B cell (primary cell): ENCODE measurements around the gene TNRC6C. TPM values are rescaled to one million over a fixed set of nuclear protein-coding genes. Genes with fewer than 3 reads are reported as not detected.

Source experiments
- ATAC-seq: fragments of 200-7000 bp; cut with Tn5 transposase; one replicate; pipeline ENCODE4 v1.10.0; 2021; ENCODE audit warnings: low read depth, mild to moderate bottlenecking, moderate number of reproducible peaks, moderate library complexity
- CTCF ChIA-PET: fragments of 350-600 bp; sonication (Branson Sonifier 250); formaldehyde crosslinking; loops from one replicate; lab custom pipeline; 2021; ENCODE audit warnings: antibody characterized with exemption, inconsistent platforms; lab: Charles Lee
- POLR2A ChIA-PET: fragments of 350-600 bp; sonication (Branson Sonifier 250); formaldehyde crosslinking; loops from one replicate; lab custom pipeline; 2021; ENCODE audit warnings: antibody characterized with exemption; lab: Charles Lee
- DNase-seq: peaks from one replicate; pipeline ENCODE4 v3.0.0; 2013
- H2AFZ ChIP-seq: 2 replicates; pipeline ENCODE4 v1.6.1; 2012; ENCODE audit warnings: mild to moderate bottlenecking, low read depth, low read length; ENCODE audit not compliant: insufficient read depth, poor library complexity, severe bottlenecking
- H3K27ac ChIP-seq, 2 donors: 1 replicate in 1 of 2; 2 replicates in 1 of 2; pipeline ENCODE4 v1.5.1; 2012 to 2013; ENCODE audit warnings: low read length in 2 of 2, mild to moderate bottlenecking in 2 of 2, moderate library complexity in 1 of 2
- H3K27me3 ChIP-seq, 4 experiments: fragments of 200-600 bp in 1 of 4; sonication (generic) in 1 of 4; replicated peaks in 1 of 4; 1 replicate in 2 of 4; 2 replicates in 2 of 4; pipeline versions ENCODE4 v1.6.1 to v1.7.0; 2013 to 2016; ENCODE audit warnings: low read length in 3 of 4, mild to moderate bottlenecking in 2 of 4, mixed read lengths in 1 of 4, moderate library complexity in 1 of 4; ENCODE audit not compliant: insufficient read depth in 4 of 4, control insufficient read depth in 3 of 4; ENCODE audit errors: control extremely low read depth in 1 of 4
- H3K36me3 ChIP-seq, 2 experiments: replicated peaks in 1 of 2; 1 replicate in 1 of 2; 2 replicates in 1 of 2; pipeline versions ENCODE4 v1.6.1 to v1.7.1; 2013; ENCODE audit warnings: low read length in 1 of 2; ENCODE audit not compliant: insufficient read depth in 2 of 2, control insufficient read depth in 1 of 2; ENCODE audit errors: control extremely low read depth in 1 of 2, extremely low read depth in 1 of 2
- H3K4me1 ChIP-seq, 2 donors: fragments of 200-600 bp in 1 of 2; sonication (generic) in 1 of 2; 1 replicate in 1 of 2; 2 replicates in 1 of 2; pipeline versions ENCODE4 v1.5.1 to v1.6.1; 2013 to 2017; ENCODE audit warnings: low read length in 2 of 2; ENCODE audit not compliant: control insufficient read depth in 2 of 2, insufficient read depth in 2 of 2
- H3K4me2 ChIP-seq: replicated peaks from 2 replicates; pipeline ENCODE3; 2012; ENCODE audit warnings: mild to moderate bottlenecking, low read depth, low read length; ENCODE audit not compliant: poor library complexity, severe bottlenecking
- H3K4me3 ChIP-seq, 5 experiments: fragments of 200-600 bp in 1 of 5; sonication (generic) in 1 of 5; 1 replicate in 3 of 5; 2 replicates in 2 of 5; pipeline versions ENCODE4 v1.5.1 to v1.7.0; 2011 to 2016; ENCODE audit warnings: low read length in 4 of 5, mild to moderate bottlenecking in 4 of 5, low read depth in 2 of 5, control low read depth in 1 of 5, moderate library complexity in 1 of 5; ENCODE audit not compliant: insufficient read depth in 1 of 5; ENCODE audit errors: control extremely low read depth in 1 of 5, extremely low read depth in 1 of 5
- H3K79me2 ChIP-seq: fragments of 200-600 bp; sonication (generic); one replicate; pipeline ENCODE4 v1.6.0; 2016; ENCODE audit warnings: low read length; ENCODE audit not compliant: control insufficient read depth, insufficient read depth
- H3K9ac ChIP-seq: fragments of 200-600 bp; sonication (generic); 2 replicates; pipeline ENCODE4 v1.6.1; 2017; ENCODE audit warnings: mild to moderate bottlenecking, low read length, moderate library complexity
- H3K9me3 ChIP-seq, 3 donors: one replicate each; pipeline versions ENCODE4 v1.6.1 to v1.7.1; 2013; ENCODE audit warnings: low read length in 2 of 3; ENCODE audit not compliant: control insufficient read depth in 2 of 3, insufficient read depth in 1 of 3; ENCODE audit errors: control extremely low read depth in 1 of 3
- H4K20me1 ChIP-seq: 2 replicates; pipeline ENCODE4 v1.6.0; 2012; ENCODE audit warnings: mild to moderate bottlenecking, low read length; ENCODE audit not compliant: insufficient read depth, control insufficient read depth, poor library complexity, severe bottlenecking
- H3K27ac Mint-ChIP-seq: one replicate; pipeline ENCODE4 v1.8.0; 2021; ENCODE audit warnings: mixed read lengths
- H3K27me3 Mint-ChIP-seq: one replicate; pipeline ENCODE4 v1.8.0; 2021; ENCODE audit warnings: mixed read lengths
- H3K4me1 Mint-ChIP-seq: one replicate; pipeline ENCODE4 v1.8.0; 2021; ENCODE audit warnings: mixed read lengths
- H3K4me3 Mint-ChIP-seq: one replicate; pipeline ENCODE4 v1.8.0; 2021; ENCODE audit warnings: mixed read lengths
- H3K9me3 Mint-ChIP-seq: one replicate; pipeline ENCODE4 v1.8.0; 2022; ENCODE audit warnings: mixed read lengths; ENCODE audit not compliant: insufficient read depth
- EZH2 ChIP-seq: IDR thresholded peaks from 2 replicates; pipeline ENCODE4 v1.6.1; 2012; ENCODE audit warnings: borderline replicate concordance, low read depth, mild to moderate bottlenecking, moderate library complexity, low read length; ENCODE audit not compliant: insufficient read depth, poor library complexity, severe bottlenecking
- WGBS: methylation state at CpG from one replicate; pipeline ENCODE4 v1.1.5; 2013; ENCODE audit warnings: missing lambda C conversion rate; ENCODE audit not compliant: insufficient coverage; 5-methylcytosine and 5-hydroxymethylcytosine counted together
- intact Hi-C: fragments of 100-400 bp; cut with micrococcal nuclease; formaldehyde crosslinking; loops from one replicate; pipeline ENCODE4 v1.10.0; 2022
- polyA plus RNA-seq: library from polyadenylated mRNA; depleted of rRNA; stranded (reverse); fragments of >200 nt; gene quantifications from 2 replicates; pipeline ENCODE4 v1.2.3, GENCODE V29; 2012
- total RNA-seq, 2 donors: library from RNA; stranded (reverse); fragments of 120-200 nt in 1 of 2; gene quantifications; 1 replicate in 1 of 2; 2 replicates in 1 of 2; pipeline versions ENCODE4 v1.2.3 to v1.2.4, GENCODE V29; 2013 to 2022
- TF ChIP-seq, protein P1 (sequence below): fragments of 200-600 bp; IDR thresholded peaks from one replicate; pipeline ENCODE4 v1.8.0; 2022; ENCODE audit warnings: antibody characterized with exemption, mild to moderate bottlenecking

The TNRC6C gene
- total and polyA plus RNA-seq, 2 donors (not counting 1 experiment from before 2014, with no cell fraction given), result 3.9 to 63.8 TPM

DNA sequence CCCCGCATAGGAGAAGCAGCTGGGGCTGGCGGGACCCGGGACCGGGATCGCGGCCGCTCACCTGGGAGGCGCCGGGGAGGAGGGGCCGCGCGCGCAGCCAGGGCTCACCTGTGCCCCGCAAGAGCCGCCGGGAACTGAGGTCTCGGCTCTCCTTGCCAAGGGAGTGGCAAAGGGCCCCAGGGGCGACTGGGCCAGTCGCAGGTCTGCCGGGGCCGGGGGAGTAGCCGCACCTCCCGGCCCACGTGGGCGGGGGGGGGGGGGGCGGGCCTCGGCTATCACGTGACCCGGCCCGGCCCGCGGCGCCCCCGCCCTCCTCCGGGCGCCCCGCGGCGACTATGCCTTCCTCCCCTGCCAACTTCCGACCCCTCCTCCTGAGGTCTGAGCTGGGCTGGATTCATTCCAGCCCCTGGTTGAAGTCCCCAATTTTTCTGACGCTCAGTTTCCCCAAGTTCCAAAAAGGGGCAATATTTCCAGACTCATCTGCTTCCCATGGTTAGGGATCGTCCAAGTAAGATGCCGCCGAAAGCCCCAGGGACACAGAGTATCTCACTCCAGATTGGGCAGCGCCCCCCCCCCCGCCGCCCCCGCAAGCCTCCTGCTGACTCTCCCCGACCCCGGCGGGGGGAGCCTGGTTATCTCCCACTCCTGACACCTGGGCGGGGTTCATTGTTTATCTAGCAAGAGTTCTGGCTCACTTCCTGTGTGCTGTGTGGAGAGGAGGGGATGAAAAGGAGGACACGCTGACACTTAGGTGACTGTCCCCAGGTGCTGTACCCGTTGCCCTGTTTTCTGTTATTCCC lies 170.2 kb downstream of the TNRC6C start, which contains the start of gene TMC6:
TSS of gene TMC6 (minus strand) at position 205 of the 800 bp plus-strand sequence. CDS start 1,923 bp downstream, outside the sequence.
- ChIA-PET CTCF (interaction anchor here (0.7 to 13.9 kb wide), 7 partner anchors 8 to 121 kb away, joined by 3 to 169 read pairs (median 3); partner anchors contain the start of gene SYNGR2), POLR2A (interaction anchor here (0.6 to 22.6 kb wide), 9 partner anchors 9 to 209 kb away, joined by 3 to 432 read pairs (median 11); partner anchors contain the start of genes C17orf99 and SYNGR2)
- peak; percentile 21 for ATAC-seq
- Mint-ChIP-seq H3K9me3 (no peaks in the 10 kb centered on the region), H3K27ac (peak within 1 kb of the TSS; percentile 99), H3K27me3 (no peaks in the 10 kb centered on the region), H3K4me3 (peak within 1 kb of the TSS; percentile 96), H3K4me1 (peaks cover 73% of the 10 kb centered on the region)
- WGBS, result 1% methylated on average over 43 of the region's 54 CpGs
- Histone ChIP-seq H3K4me1 (peaks cover 68 to 80% of the 10 kb centered on the region in 2 donors), H3K4me2 (peak within 1 kb of the TSS; percentile 100), H2AFZ (peak within 1 kb of the TSS; percentile 42), H3K79me2 (peaks cover 84% of the 10 kb centered on the region), H3K27ac (peak within 1 kb of the TSS; percentile 88 to 92), H3K9me3 (no peaks in the 10 kb centered on the region), H3K4me3 (peak within 1 kb of the TSS; percentile 38 to 97 (median 89)), H3K27me3 (no peaks in the 10 kb centered on the region), H3K36me3 (peaks cover 2 to 55% of the 10 kb centered on the region in 2 experiments), H4K20me1 (peaks cover 88% of the 10 kb centered on the region), H3K9ac (peak within 1 kb of the TSS; percentile 91)
- intact Hi-C loops, result no loop called here
- peak; percentile 88 for DNase-seq
- TF ChIP-seq, protein P1, sequence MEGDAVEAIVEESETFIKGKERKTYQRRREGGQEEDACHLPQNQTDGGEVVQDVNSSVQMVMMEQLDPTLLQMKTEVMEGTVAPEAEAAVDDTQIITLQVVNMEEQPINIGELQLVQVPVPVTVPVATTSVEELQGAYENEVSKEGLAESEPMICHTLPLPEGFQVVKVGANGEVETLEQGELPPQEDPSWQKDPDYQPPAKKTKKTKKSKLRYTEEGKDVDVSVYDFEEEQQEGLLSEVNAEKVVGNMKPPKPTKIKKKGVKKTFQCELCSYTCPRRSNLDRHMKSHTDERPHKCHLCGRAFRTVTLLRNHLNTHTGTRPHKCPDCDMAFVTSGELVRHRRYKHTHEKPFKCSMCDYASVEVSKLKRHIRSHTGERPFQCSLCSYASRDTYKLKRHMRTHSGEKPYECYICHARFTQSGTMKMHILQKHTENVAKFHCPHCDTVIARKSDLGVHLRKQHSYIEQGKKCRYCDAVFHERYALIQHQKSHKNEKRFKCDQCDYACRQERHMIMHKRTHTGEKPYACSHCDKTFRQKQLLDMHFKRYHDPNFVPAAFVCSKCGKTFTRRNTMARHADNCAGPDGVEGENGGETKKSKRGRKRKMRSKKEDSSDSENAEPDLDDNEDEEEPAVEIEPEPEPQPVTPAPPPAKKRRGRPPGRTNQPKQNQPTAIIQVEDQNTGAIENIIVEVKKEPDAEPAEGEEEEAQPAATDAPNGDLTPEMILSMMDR, result no peak
- no peak for TF ChIP-seq EZH2
